Endothelial cell of umbilical vein (primary cell): ENCODE data around the gene MCOLN2. TPM values are rescaled to one million over a fixed set of nuclear protein-coding genes. Genes with fewer than 3 reads are reported as not detected.
"Not testable (repeated sequence)": the region's sequence is repeated elsewhere in the genome, so short reads cannot be mapped to it uniquely, and the experiment has no call there.

ENCODE experiments used
- BruUV-seq: library from RNA; stranded (reverse); fragments of 400-500 nt; replicated peaks from 2 replicates; lab custom pipeline; 2021; lab: Mats Ljungman, UMichigan
- CTCF ChIA-PET: fragments of 300-600, 350-600 bp; sonication (Branson Sonifier 250); formaldehyde crosslinking; loops from one replicate; lab custom pipeline; 2021; ENCODE audit warnings: antibody characterized with exemption, inconsistent platforms; lab: Charles Lee
- POLR2A ChIA-PET: fragments of 300-600, 350-600 bp; sonication (Branson Sonifier 250); formaldehyde crosslinking; loops from one replicate; lab custom pipeline; 2021; ENCODE audit warnings: antibody characterized with exemption, inconsistent platforms; lab: Charles Lee
- DNase-seq: peaks from one replicate; pipeline ENCODE4 v3.0.0-alpha.2; 2011; ENCODE audit warnings: low read depth, low spot score
- FAIRE-seq: peaks from 2 replicates; lab custom pipeline; 2011; peaks lifted over from hg19 to GRCh38; lab: Jason Lieb, UNC
- H2AFZ ChIP-seq: 2 replicates; pipeline ENCODE4 v1.6.0; 2012; ENCODE audit warnings: low read depth, low read length, control low read depth, inconsistent platforms
- H3K27ac ChIP-seq: 2 replicates; pipeline ENCODE4 v1.5.1; 2011; ENCODE audit warnings: low read depth, mild to moderate bottlenecking, control low read depth, low read length, moderate library complexity; ENCODE audit not compliant: insufficient read depth
- H3K27me3 ChIP-seq, 2 experiments: 2 replicates each; pipeline versions ENCODE4 v1.6.0 to v1.6.1; 2011; ENCODE audit warnings: low read length in 2 of 2, mixed read lengths in 1 of 2; ENCODE audit not compliant: control insufficient read depth in 2 of 2, insufficient read depth in 2 of 2
- H3K36me3 ChIP-seq, 2 experiments: 2 replicates in 1 of 2; 3 replicates in 1 of 2; pipeline ENCODE4 v1.5.1; 2011; ENCODE audit warnings: low read length in 2 of 2, mild to moderate bottlenecking in 1 of 2, moderate library complexity in 1 of 2; ENCODE audit not compliant: control insufficient read depth in 2 of 2, insufficient read depth in 2 of 2; ENCODE audit errors: extremely low read depth in 1 of 2
- H3K4me1 ChIP-seq: 3 replicates; pipeline ENCODE4 v1.5.1; 2011; ENCODE audit warnings: mild to moderate bottlenecking, low read length; ENCODE audit not compliant: control insufficient read depth, insufficient read depth; ENCODE audit errors: extremely low read depth
- H3K4me2 ChIP-seq: 2 replicates; pipeline ENCODE4 v1.6.1; 2011; ENCODE audit warnings: low read length, control low read depth, mixed read lengths; ENCODE audit not compliant: insufficient read depth
- H3K4me3 ChIP-seq, 3 experiments: fragments of 200-600 bp in 1 of 3; sonication (generic), shearing (Covaris generic) in 1 of 3; replicated peaks in 1 of 3; 2 replicates each; pipeline ENCODE4 v1.5.1; 2011 to 2016; ENCODE audit warnings: control low read depth in 3 of 3, low read length in 3 of 3, mild to moderate bottlenecking in 2 of 3, inconsistent platforms in 1 of 3, low read depth in 1 of 3, moderate library complexity in 1 of 3; ENCODE audit not compliant: insufficient read depth in 1 of 3
- H3K79me2 ChIP-seq: 2 replicates; pipeline ENCODE4 v1.6.0; 2012; ENCODE audit warnings: low read length, inconsistent platforms; ENCODE audit not compliant: control insufficient read depth, insufficient read depth
- H3K9ac ChIP-seq: replicated peaks from 2 replicates; pipeline ENCODE3; 2011; ENCODE audit warnings: low read length, control low read depth; ENCODE audit not compliant: insufficient read depth; ENCODE audit errors: extremely low read depth
- H3K9me1 ChIP-seq: replicated peaks from 3 replicates; pipeline ENCODE4 v1.6.0; 2011; ENCODE audit warnings: mild to moderate bottlenecking, low read length; ENCODE audit not compliant: control insufficient read depth, insufficient read depth; ENCODE audit errors: extremely low read depth
- H3K9me3 ChIP-seq: replicated peaks from 2 replicates; pipeline ENCODE4 v1.5.1; 2012; ENCODE audit warnings: low read length, inconsistent platforms; ENCODE audit not compliant: control insufficient read depth, insufficient read depth
- H4K20me1 ChIP-seq: replicated peaks from 2 replicates; pipeline ENCODE3; 2011; ENCODE audit warnings: mild to moderate bottlenecking, low read length; ENCODE audit not compliant: control insufficient read depth, insufficient read depth; ENCODE audit errors: extremely low read depth
- JUN ChIP-seq: IDR thresholded peaks from 2 replicates; pipeline ENCODE4 v1.6.1; 2011; ENCODE audit warnings: borderline replicate concordance, low read depth; ENCODE audit not compliant: insufficient read length, insufficient read depth
- MAX ChIP-seq: IDR thresholded peaks from 2 replicates; pipeline ENCODE4 v1.6.1; 2011; ENCODE audit not compliant: insufficient read depth, insufficient read length
- POLR2A ChIP-seq: IDR thresholded peaks from 2 replicates; pipeline ENCODE4 v1.6.1; 2012; ENCODE audit warnings: low read depth, mild to moderate bottlenecking, control low read depth, low read length
- POLR2AphosphoS5 ChIP-seq: IDR thresholded peaks from 2 replicates; pipeline ENCODE4 v1.6.1; 2012; ENCODE audit warnings: low read depth, mild to moderate bottlenecking, control low read depth, low read length, moderate library complexity; ENCODE audit not compliant: insufficient read depth
- dilution Hi-C: fragments of 300-500 bp; cut with MboI; formaldehyde crosslinking; loops from one replicate; pipeline ENCODE4 v1.15.0; 2019; ENCODE audit warnings: low sequenced_read_pairs; ENCODE audit not compliant: extremely low pct_ligation_motif_present
- intact Hi-C: fragments of 100-400 bp; cut with micrococcal nuclease; formaldehyde crosslinking; loops from one replicate; pipeline ENCODE4 v1.10.0; 2022
- polyA plus RNA-seq, 4 experiments: library from polyadenylated mRNA; depleted of rRNA in 3 of 4; stranded (reverse) in 3 of 4; unstranded in 1 of 4; fragments of >200 nt; gene quantifications; 2 replicates each; pipeline versions ENCODE4 v1.2.1 to v1.2.3, GENCODE V29; 2011 to 2012; ENCODE audit warnings: missing spikeins in 1 of 4
- total RNA-seq: library from RNA; stranded (reverse); gene quantifications from 2 replicates; pipeline ENCODE4 v1.2.3, GENCODE V29; 2021

Gene MCOLN2
- total and polyA plus RNA-seq, 2 donors (not counting 3 experiments of a cell fraction or from before 2014, with no cell fraction given), result not detected

DNA sequence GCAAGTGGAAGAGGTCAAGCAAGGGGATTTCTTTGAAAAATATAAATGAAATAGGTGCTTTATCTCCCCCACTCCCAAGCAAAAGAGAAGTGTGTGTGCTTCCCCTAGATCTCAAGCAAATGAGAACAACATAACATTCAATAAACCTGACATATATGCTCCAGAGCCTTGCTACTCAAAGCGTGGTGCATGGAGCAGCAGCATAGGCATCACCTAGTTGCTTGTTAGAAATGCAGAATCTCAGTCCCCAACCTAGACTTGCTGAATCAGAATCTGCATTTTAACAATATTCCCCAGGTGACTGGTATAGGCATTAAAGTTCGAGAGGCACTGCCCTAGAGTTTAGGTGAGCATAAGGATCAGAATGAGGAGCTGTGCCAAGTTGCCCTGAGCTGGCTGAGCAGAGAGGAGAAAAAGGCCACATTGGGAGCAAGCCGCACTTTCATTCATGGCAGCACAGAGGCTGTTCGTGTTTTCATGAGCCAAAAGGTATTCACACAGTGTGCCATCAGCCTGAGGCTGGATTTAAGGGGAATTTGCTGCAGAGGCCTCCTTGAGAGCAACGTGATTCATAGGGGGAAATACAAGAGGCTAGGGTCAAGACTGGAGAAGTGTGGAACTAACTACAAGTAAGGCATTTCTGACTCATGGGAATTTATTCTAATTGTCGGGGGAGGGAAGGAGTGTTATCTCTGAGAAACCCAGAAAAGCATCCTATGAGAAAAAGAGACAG, 89.7 kb downstream of the MCOLN2 start:
- Histone ChIP-seq H3K79me2 (no peaks in the 10 kb centered on the region), H2AFZ (no peak overlapping the region), H3K27me3 (peaks cover 0 to 15% of the 10 kb centered on the region in 2 experiments), H3K4me3 (no peak overlapping the region), H3K4me1 (no peaks in the 10 kb centered on the region), H3K36me3 (no peaks in the 10 kb centered on the region), H3K9me3 (no peaks in the 10 kb centered on the region), H3K9ac (no peak overlapping the region), H3K4me2 (no peak overlapping the region), H3K27ac (no peak overlapping the region), H3K9me1 (no peaks in the 10 kb centered on the region), H4K20me1 (no peaks in the 10 kb centered on the region)
- TF ChIP-seq POLR2AphosphoS5 (no peak), MAX (no peak), POLR2A (no peak), JUN (no peak)
- BruUV-seq, result no TSS peak
- FAIRE-seq (no peak), DNase-seq (no peak)
- intact Hi-C loops, result no loop called here
- POLR2A ChIA-PET, result no interaction called here
- CTCF ChIA-PET, result no interaction called here
- dilution Hi-C loops, result no loop called here

DNA sequence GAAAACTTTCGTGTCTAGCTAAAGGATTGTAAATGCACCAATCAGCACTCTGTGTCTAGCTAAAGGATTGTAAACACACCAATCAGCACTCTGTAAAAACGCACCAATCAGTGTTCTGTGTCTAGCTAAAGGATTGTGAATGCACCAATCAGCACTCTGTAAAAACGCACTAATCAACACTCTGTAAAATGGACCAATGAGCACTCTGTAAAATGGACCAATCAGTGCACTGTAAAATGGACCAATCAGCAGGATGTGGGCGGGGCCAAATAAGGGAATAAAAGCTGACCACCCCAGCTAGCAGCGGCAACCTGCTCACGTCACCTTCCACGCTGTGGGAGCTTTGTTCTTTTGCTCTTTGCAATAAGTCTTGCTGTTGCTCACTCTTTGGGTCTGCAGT, 94.2 kb downstream of the MCOLN2 start:
- CTCF ChIA-PET, result not testable (repeated sequence)

More for the DNA sequence above, 94.2 kb downstream of the MCOLN2 start:
- H3K4me2 ChIP-seq, H2AFZ ChIP-seq, H3K36me3 ChIP-seq, H3K4me3 ChIP-seq, H3K9me3 ChIP-seq, H3K9ac ChIP-seq, DNase-seq, BruUV-seq, H3K27ac ChIP-seq, dilution Hi-C loops, H3K4me1 ChIP-seq, H3K9me1 ChIP-seq, intact Hi-C loops, FAIRE-seq, H3K27me3 ChIP-seq, H4K20me1 ChIP-seq, H3K79me2 ChIP-seq, POLR2A ChIA-PET: not testable (repeated sequence)
